CD4-positive, alpha-beta memory T cell (primary cell): ENCODE measurements around the gene TAAR5. TPM values are rescaled to one million over a fixed set of nuclear protein-coding genes. Genes with fewer than 3 reads are reported as not detected.
"Not testable (repeated sequence)": the region's sequence is repeated elsewhere in the genome, so short reads cannot be mapped to it uniquely, and the experiment has no call there.

Source experiments
- CTCF ChIA-PET: fragments of 350-600 bp; sonication (Branson Sonifier 250); formaldehyde crosslinking; loops from one replicate; lab custom pipeline; 2021; ENCODE audit warnings: inconsistent platforms; ENCODE audit not compliant: partially characterized antibody; lab: Charles Lee
- POLR2A ChIA-PET: fragments of 350-600 bp; sonication (Branson Sonifier 250); formaldehyde crosslinking; loops from one replicate; lab custom pipeline; 2021; ENCODE audit not compliant: partially characterized antibody; lab: Charles Lee
- DNase-seq, 5 donors: peaks; one replicate each; pipeline versions ENCODE4 v3.0.0 to v3.0.0-alpha.2; 2020 to 2022; ENCODE audit warnings: mixed read lengths in 1 of 5
- H3K27ac ChIP-seq: one replicate; pipeline ENCODE4 v1.7.0; 2013; ENCODE audit warnings: low read depth, low read length
- H3K27me3 ChIP-seq: 2 replicates; pipeline ENCODE4 v1.7.0; 2013; ENCODE audit warnings: mild to moderate bottlenecking, low read length, moderate library complexity; ENCODE audit not compliant: insufficient read depth
- H3K36me3 ChIP-seq: 2 replicates; pipeline ENCODE4 v1.7.0; 2013; ENCODE audit warnings: mild to moderate bottlenecking, low read length, moderate library complexity; ENCODE audit not compliant: insufficient read depth
- H3K4me1 ChIP-seq: 2 replicates; pipeline ENCODE4 v1.7.0; 2013; ENCODE audit warnings: mild to moderate bottlenecking, low read length, moderate library complexity; ENCODE audit not compliant: insufficient read depth
- H3K4me3 ChIP-seq, 2 donors: one replicate each; pipeline ENCODE4 v1.7.0; 2013; ENCODE audit warnings: low read length in 2 of 2, mild to moderate bottlenecking in 1 of 2
- H3K9me3 ChIP-seq, 2 donors: one replicate each; pipeline ENCODE4 v1.7.0; 2013; ENCODE audit warnings: low read length in 2 of 2, control low read depth in 1 of 2; ENCODE audit not compliant: control insufficient read depth in 1 of 2
- H3K27ac Mint-ChIP-seq, 7 donors: one replicate each; pipeline ENCODE4 v1.8.0; 2020 to 2021; ENCODE audit warnings: mixed read lengths in 7 of 7, mild to moderate bottlenecking in 6 of 7, inconsistent platforms in 3 of 7, moderate library complexity in 3 of 7
- H3K27me3 Mint-ChIP-seq, 2 donors: one replicate each; pipeline ENCODE4 v1.8.0; 2020 to 2021; ENCODE audit warnings: mixed read lengths in 2 of 2
- H3K36me3 Mint-ChIP-seq, 2 donors: one replicate each; pipeline ENCODE4 v1.8.0; 2020 to 2021; ENCODE audit warnings: mixed read lengths in 2 of 2, inconsistent platforms in 1 of 2, mild to moderate bottlenecking in 1 of 2
- H3K4me1 Mint-ChIP-seq, 4 donors: one replicate each; pipeline ENCODE4 v1.8.0; 2020 to 2021; ENCODE audit warnings: mixed read lengths in 4 of 4, mild to moderate bottlenecking in 1 of 4
- H3K4me3 Mint-ChIP-seq, 8 donors: one replicate each; pipeline ENCODE4 v1.8.0; 2020 to 2021; ENCODE audit warnings: mixed read lengths in 8 of 8, mild to moderate bottlenecking in 7 of 8, moderate library complexity in 6 of 8, inconsistent platforms in 3 of 8
- H3K9me3 Mint-ChIP-seq, 8 donors: one replicate each; pipeline ENCODE4 v1.8.0; 2020 to 2021; ENCODE audit warnings: mixed read lengths in 8 of 8, mild to moderate bottlenecking in 5 of 8, inconsistent platforms in 3 of 8, moderate library complexity in 1 of 8
- intact Hi-C: fragments of 100-400 bp; cut with micrococcal nuclease; formaldehyde crosslinking; loops from one replicate; pipeline ENCODE4 v1.15.1; 2023
- polyA plus RNA-seq, 2 donors: library from polyadenylated mRNA; unstranded; fragments of 300-500 nt; fragmentation: Illumina TruSeq; gene quantifications; one replicate each; pipeline ENCODE4 v1.2.3, GENCODE V29; 2021
- total RNA-seq, 2 experiments: library from RNA; stranded (reverse); gene quantifications; one replicate each; pipeline ENCODE4 v1.2.3, GENCODE V29; 2021

Gene TAAR5
- total and polyA plus RNA-seq, 4 experiments from 2014 or later: not detected

- intact Hi-C loops: no loop called here
- POLR2A ChIA-PET: no interaction called here
- H3K36me3 Mint-ChIP-seq: no peaks in the 10 kb centered on the region
These were observed 19.2 kb downstream of the TAAR5 start, which contains the start of gene TAAR6 for GRCh38 chr6:132570221-132570777. TAAR6 (plus strand) TSS chr6:132570322; CDS start chr6:132570322, 0 bp downstream.

GRCh38 chr6:132569170-132569569 is 20.4 kb downstream of the TAAR5 start:
- Mint-ChIP-seq H3K27ac (no peak overlapping the region), H3K4me1 (no peaks in the 10 kb centered on the region), H3K27me3 (peaks cover 17% of the 10 kb centered on the region in 2 donors), H3K36me3 (no peaks in the 10 kb centered on the region), H3K4me3 (no peak overlapping the region), H3K9me3 (no peaks in the 10 kb centered on the region)
- no peaks in the 10 kb centered on the region for H3K4me1 ChIP-seq
- no peaks in the 10 kb centered on the region for H3K9me3 ChIP-seq
- POLR2A ChIA-PET: no interaction called here
- intact Hi-C loops: no loop called here
- no peak overlapping the region for H3K4me3 ChIP-seq
- no peaks in the 10 kb centered on the region for H3K27me3 ChIP-seq
- H3K27ac ChIP-seq: no peak overlapping the region
- no peaks in the 10 kb centered on the region for H3K36me3 ChIP-seq
- DNase-seq: no peak
- CTCF ChIA-PET: no interaction called here

More at GRCh38 chr6:132570221-132570777, 19.2 kb downstream of the TAAR5 start, which contains the start of gene TAAR6:
- Mint-ChIP-seq H3K9me3 (no peaks in the 10 kb centered on the region), H3K4me3 (no peak within 1 kb of the TSS), H3K4me1 (no peaks in the 10 kb centered on the region), H3K27me3 (peaks cover 15 to 16% of the 10 kb centered on the region in 2 donors), H3K27ac (no peak within 1 kb of the TSS)
- H3K27ac ChIP-seq: no peak within 1 kb of the TSS
- H3K36me3 ChIP-seq: no peaks in the 10 kb centered on the region
- no peaks in the 10 kb centered on the region for H3K4me1 ChIP-seq
- H3K4me3 ChIP-seq: no peak within 1 kb of the TSS
- H3K9me3 ChIP-seq: no peaks in the 10 kb centered on the region
- CTCF ChIA-PET: no interaction called here
- no peaks in the 10 kb centered on the region for H3K27me3 ChIP-seq
- DNase-seq: no peak

DNA sequence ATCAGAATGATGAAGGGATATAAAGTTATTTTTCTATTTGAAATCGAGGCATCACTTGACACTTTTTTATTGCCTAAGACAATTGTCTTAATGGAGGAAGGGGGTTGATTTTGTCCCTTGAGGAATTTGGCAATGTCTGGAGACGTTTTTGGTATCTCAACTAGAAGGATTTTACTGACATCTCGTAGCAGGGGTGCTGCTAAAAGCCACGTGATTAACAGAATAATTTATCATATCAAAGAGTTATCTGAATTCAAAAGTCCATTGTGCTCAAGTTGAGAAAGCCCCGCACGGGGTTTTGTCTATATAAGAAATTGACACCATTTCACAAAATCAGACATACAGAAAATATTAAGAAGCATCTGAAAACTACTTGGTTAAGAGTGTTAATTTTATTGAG is 20.9 kb downstream of the TAAR5 start:
- no peaks in the 10 kb centered on the region for H3K9me3 Mint-ChIP-seq
- CTCF ChIA-PET: no interaction called here

DNA sequence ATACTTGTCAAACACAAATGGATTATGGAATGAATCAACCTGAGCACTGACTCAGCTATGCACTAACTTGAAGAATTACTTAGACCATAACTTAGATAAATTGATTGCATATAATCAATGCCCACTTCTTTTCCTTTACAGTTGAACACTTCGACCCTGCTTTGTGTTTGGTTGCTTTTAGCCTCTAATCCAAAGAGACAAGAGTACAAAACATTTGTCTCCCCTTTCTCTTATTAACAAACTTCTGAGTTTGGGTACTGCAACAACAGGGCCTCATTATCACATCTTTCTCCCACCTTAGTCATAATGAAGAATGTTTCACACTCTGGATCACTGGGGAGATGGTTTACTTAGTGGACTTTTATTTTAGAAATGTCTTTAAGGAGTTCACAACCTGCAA is 22.0 kb downstream of the TAAR5 start:
- POLR2A ChIA-PET: no interaction called here
- Mint-ChIP-seq H3K27me3 (peaks cover 17 to 18% of the 10 kb centered on the region in 2 donors), H3K36me3 (no peaks in the 10 kb centered on the region), H3K9me3 (no peaks in the 10 kb centered on the region), H3K27ac (no peak overlapping the region), H3K4me1 (no peaks in the 10 kb centered on the region), H3K4me3 (no peak overlapping the region)
- Histone ChIP-seq H3K27me3 (no peaks in the 10 kb centered on the region), H3K4me3 (no peak overlapping the region), H3K9me3 (no peaks in the 10 kb centered on the region), H3K4me1 (no peaks in the 10 kb centered on the region), H3K27ac (no peak overlapping the region), H3K36me3 (no peaks in the 10 kb centered on the region)
- CTCF ChIA-PET: no interaction called here
- intact Hi-C loops: no loop called here
- DNase-seq: no peak

More for the DNA sequence above, 20.9 kb downstream of the TAAR5 start:
- no peak for DNase-seq
- no peaks in the 10 kb centered on the region for H3K4me1 Mint-ChIP-seq
- Histone ChIP-seq H3K27me3 (no peaks in the 10 kb centered on the region), H3K4me1 (no peaks in the 10 kb centered on the region), H3K27ac (no peak overlapping the region), H3K9me3 (no peaks in the 10 kb centered on the region), H3K4me3 (no peak overlapping the region), H3K36me3 (no peaks in the 10 kb centered on the region)
- H3K27ac Mint-ChIP-seq: no peak overlapping the region
- POLR2A ChIA-PET: no interaction called here
- intact Hi-C loops: no loop called here
- H3K4me3 Mint-ChIP-seq: no peak overlapping the region
- no peaks in the 10 kb centered on the region for H3K36me3 Mint-ChIP-seq
- peaks cover 17 to 19% of the 10 kb centered on the region in 2 donors for H3K27me3 Mint-ChIP-seq

DNA sequence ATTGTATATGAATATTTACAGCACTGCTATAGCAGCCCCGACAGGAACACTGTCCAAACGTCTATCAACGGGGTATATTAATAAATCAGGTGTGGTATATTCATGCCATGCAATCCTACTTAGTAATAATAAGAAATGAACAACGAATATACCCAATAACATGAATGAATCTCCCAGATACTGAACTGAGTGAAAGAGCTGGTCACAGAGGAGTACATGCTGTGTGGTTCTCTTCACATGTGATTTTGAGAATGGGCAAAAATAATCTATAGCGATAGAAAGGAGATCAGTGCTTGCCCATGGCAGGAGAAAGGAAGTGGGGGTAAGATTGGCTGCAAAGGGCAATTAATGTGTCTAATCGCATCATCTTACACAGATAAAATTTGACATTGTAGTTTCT is 23.1 kb downstream of the TAAR5 start:
- H3K4me1 Mint-ChIP-seq: no peaks in the 10 kb centered on the region
- H3K27me3 ChIP-seq: no peaks in the 10 kb centered on the region
- intact Hi-C loops: no loop called here
- no peaks in the 10 kb centered on the region for H3K36me3 ChIP-seq
- no peak overlapping the region for H3K27ac ChIP-seq
- H3K36me3 Mint-ChIP-seq: no peaks in the 10 kb centered on the region
- H3K4me3 ChIP-seq: no peak overlapping the region
- no peak overlapping the region for H3K4me3 Mint-ChIP-seq
- peaks cover 12 to 19% of the 10 kb centered on the region in 2 donors for H3K27me3 Mint-ChIP-seq
- no peak overlapping the region for H3K27ac Mint-ChIP-seq
- H3K9me3 Mint-ChIP-seq: no peaks in the 10 kb centered on the region
- no peak for DNase-seq
- no peaks in the 10 kb centered on the region for H3K9me3 ChIP-seq
- CTCF ChIA-PET: no interaction called here
- POLR2A ChIA-PET: no interaction called here
- no peaks in the 10 kb centered on the region for H3K4me1 ChIP-seq

DNA sequence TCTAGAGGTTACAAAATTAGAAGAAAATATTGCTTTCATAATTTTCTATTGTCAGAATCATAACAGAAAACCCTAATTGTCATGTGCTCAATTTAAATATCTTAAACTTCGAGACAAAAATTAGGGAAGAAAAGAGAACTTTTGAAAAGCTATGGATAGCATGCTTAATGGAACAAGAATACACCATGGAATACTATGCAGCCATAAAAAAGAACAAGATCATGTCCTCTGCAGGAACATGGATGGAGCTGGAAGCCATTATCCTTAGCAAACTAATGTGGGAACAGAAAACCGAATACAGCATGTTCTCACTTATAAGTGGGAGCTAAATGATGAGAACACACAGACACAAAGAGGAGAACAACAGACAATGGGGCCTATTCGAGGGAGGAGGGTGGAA is 29.5 kb downstream of the TAAR5 start:
- DNase-seq, H3K4me3 Mint-ChIP-seq, H3K9me3 Mint-ChIP-seq, H3K27ac Mint-ChIP-seq, H3K36me3 Mint-ChIP-seq, H3K36me3 ChIP-seq, intact Hi-C loops, H3K4me3 ChIP-seq, H3K27me3 ChIP-seq, H3K27ac ChIP-seq, H3K9me3 ChIP-seq, H3K4me1 ChIP-seq, H3K4me1 Mint-ChIP-seq, CTCF ChIA-PET, POLR2A ChIA-PET: not testable (repeated sequence)
- peaks cover 22 to 31% of the 10 kb centered on the region in 2 donors for H3K27me3 Mint-ChIP-seq

DNA sequence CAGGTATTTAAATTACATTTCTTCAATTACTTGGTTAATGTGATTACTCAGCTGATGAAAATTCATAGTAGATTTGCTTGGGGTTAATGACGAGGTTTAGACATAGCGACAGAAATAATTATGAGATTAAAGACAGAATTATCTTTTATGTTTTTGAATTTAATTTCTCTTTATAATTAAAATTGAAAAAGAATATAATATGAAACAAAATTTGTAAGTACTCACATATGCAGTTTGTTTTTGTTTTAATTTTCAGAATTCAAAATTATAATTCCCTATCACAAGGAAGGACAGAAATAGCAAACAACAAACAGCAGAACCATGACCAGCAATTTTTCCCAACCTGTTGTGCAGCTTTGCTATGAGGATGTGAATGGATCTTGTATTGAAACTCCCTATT is 37.2 kb downstream of the TAAR5 start, which contains the start of gene TAAR8:
Gene TAAR8 (plus strand): TSS at position 301 of the 400 bp plus-strand sequence. CDS start 21 bp downstream, at position 322.
- Mint-ChIP-seq H3K4me1 (no peaks in the 10 kb centered on the region), H3K4me3 (no peak within 1 kb of the TSS), H3K9me3 (no peaks in the 10 kb centered on the region), H3K27ac (no peak within 1 kb of the TSS), H3K36me3 (no peaks in the 10 kb centered on the region), H3K27me3 (peaks cover 18 to 31% of the 10 kb centered on the region in 2 donors)
- intact Hi-C loops: no loop called here
- CTCF ChIA-PET: no interaction called here
- Histone ChIP-seq H3K4me3 (no peak within 1 kb of the TSS), H3K27ac (no peak within 1 kb of the TSS), H3K27me3 (no peaks in the 10 kb centered on the region), H3K9me3 (no peaks in the 10 kb centered on the region), H3K36me3 (no peaks in the 10 kb centered on the region), H3K4me1 (no peaks in the 10 kb centered on the region)
- POLR2A ChIA-PET: interaction anchor here (1.6 kb wide), 1 partner anchor 9 kb away, joined by 3 read pairs; no protein-coding TSS in a partner anchor
- DNase-seq: no peak
